HCT116 (cell line): Measurements from ENCODE around the gene CKS1B. TPM values are rescaled to one million over a fixed set of nuclear protein-coding genes. Genes with fewer than 3 reads are reported as not detected.

Source experiments
- ATAC-seq: fragments of 200-7000 bp; cut with Tn5 transposase; 2 replicates; pipeline ENCODE4 v1.9.1; 2020; ENCODE audit warnings: mild to moderate bottlenecking, moderate library complexity
- BruUV-seq: library from RNA; stranded (reverse); fragments of 400-500 nt; replicated peaks from 2 replicates; lab custom pipeline; 2021; lab: Mats Ljungman, UMichigan
- CTCF ChIA-PET: fragments of 300-600 bp; sonication (Branson Sonifier 250); formaldehyde crosslinking; loops from one replicate; lab custom pipeline; 2021; ENCODE audit warnings: antibody characterized with exemption; lab: Charles Lee
- POLR2A ChIA-PET: fragments of 300-600, 350-600 bp; sonication (Branson Sonifier 250); formaldehyde crosslinking; loops from one replicate; lab custom pipeline; 2021; ENCODE audit warnings: antibody characterized with exemption; lab: Charles Lee
- RAD21 ChIA-PET, 2 experiments: fragments of 300-600 bp; sonication (Branson Sonifier 250); formaldehyde crosslinking; loops; one replicate each; lab custom pipeline; 2023; ENCODE audit warnings: low total read pairs in 2 of 2; ENCODE audit not compliant: uncharacterized antibody in 2 of 2, unreplicated experiment in 2 of 2, low non-redundant PET in 1 of 2; lab: Charles Lee
- DNase-seq: peaks from one replicate; pipeline ENCODE4 v3.0.0-alpha.2; 2010; ENCODE audit warnings: low read depth, low spot score
- H2AFZ ChIP-seq: fragments of 200-600 bp; shearing (Covaris generic), sonication (generic); 2 replicates; pipeline ENCODE4 v1.6.1; 2017; ENCODE audit warnings: low read depth, mixed run types, mixed read lengths, antibody characterized with exemption, low read length; ENCODE audit not compliant: poor library complexity, severe bottlenecking
- H3K27ac ChIP-seq: 2 replicates; pipeline ENCODE4 v1.5.1; 2012; ENCODE audit warnings: low read depth, low read length
- H3K27me3 ChIP-seq: fragments of 200-600 bp; sonication (generic); 2 replicates; pipeline ENCODE4 v1.6.1; 2016; ENCODE audit warnings: mixed run types, low read length, mixed read lengths; ENCODE audit not compliant: insufficient read depth
- H3K36me3 ChIP-seq, 2 experiments: fragments of 200-500 bp in 1 of 2; fragments of 200-600 bp in 1 of 2; sonication (Bioruptor generic) in 1 of 2; sonication (generic) in 1 of 2; 2 replicates each; pipeline versions ENCODE4 v1.5.1 to v1.6.1; 2014 to 2016; ENCODE audit warnings: low read length in 2 of 2, inconsistent platforms in 1 of 2, mixed read lengths in 1 of 2, mixed run types in 1 of 2; ENCODE audit not compliant: insufficient read depth in 2 of 2, control insufficient read depth in 1 of 2
- H3K4me1 ChIP-seq, 2 experiments: fragments of 200-600 bp in 1 of 2; sonication (generic) in 1 of 2; 2 replicates each; pipeline versions ENCODE4 v1.5.1 to v1.6.1; 2012 to 2017; ENCODE audit warnings: low read length in 2 of 2, inconsistent platforms in 1 of 2, mild to moderate bottlenecking in 1 of 2, mixed read lengths in 1 of 2, mixed run types in 1 of 2, moderate library complexity in 1 of 2; ENCODE audit not compliant: insufficient read depth in 2 of 2, control insufficient read depth in 1 of 2
- H3K4me2 ChIP-seq: fragments of 200-600 bp; sonication (generic); 2 replicates; pipeline ENCODE4 v1.6.1; 2017; ENCODE audit warnings: mixed run types, low read length, mixed read lengths
- H3K4me3 ChIP-seq, 2 experiments: fragments of 200-600 bp in 1 of 2; sonication (generic) in 1 of 2; replicated peaks in 1 of 2; 2 replicates each; pipeline ENCODE4 v1.5.1; 2011 to 2016; ENCODE audit warnings: low read length in 2 of 2, control low read depth in 1 of 2, low read depth in 1 of 2, mild to moderate bottlenecking in 1 of 2, mixed read lengths in 1 of 2, mixed run types in 1 of 2
- H3K79me2 ChIP-seq: fragments of 200-600 bp; sonication (generic); 2 replicates; pipeline ENCODE4 v1.6.1; 2017; ENCODE audit warnings: mild to moderate bottlenecking, mixed run types, low read length, moderate library complexity, mixed read lengths; ENCODE audit not compliant: insufficient read depth
- H3K9ac ChIP-seq: fragments of 200-600 bp; sonication (generic); 2 replicates; pipeline ENCODE4 v1.6.1; 2016; ENCODE audit warnings: low read length, mixed read lengths
- H3K9me2 ChIP-seq: fragments of 200-600 bp; sonication (generic), shearing (Covaris generic); 2 replicates; pipeline ENCODE4 v1.6.1; 2017; ENCODE audit warnings: mixed run types, mild to moderate bottlenecking, moderate library complexity; ENCODE audit not compliant: insufficient read depth
- H3K9me3 ChIP-seq, 2 experiments: fragments of 200-500 bp in 1 of 2; fragments of 200-600 bp in 1 of 2; sonication (Bioruptor generic) in 1 of 2; sonication (generic) in 1 of 2; 2 replicates each; pipeline ENCODE4 v1.6.1; 2014 to 2017; ENCODE audit warnings: low read length in 2 of 2, mixed read lengths in 2 of 2, inconsistent platforms in 1 of 2, low read depth in 1 of 2, mild to moderate bottlenecking in 1 of 2, mixed run types in 1 of 2, moderate library complexity in 1 of 2; ENCODE audit not compliant: control insufficient read depth in 1 of 2, insufficient read depth in 1 of 2
- H4K20me1 ChIP-seq: fragments of 200-600 bp; sonication (generic), shearing (Covaris generic); 2 replicates; pipeline ENCODE4 v1.6.1; 2017; ENCODE audit warnings: mixed run types, mild to moderate bottlenecking, moderate library complexity; ENCODE audit not compliant: insufficient read depth
- CEBPB ChIP-seq: IDR thresholded peaks from 2 replicates; pipeline ENCODE4 v1.6.1; 2012; ENCODE audit warnings: low read depth
- CTCF ChIP-seq, 3 experiments: fragments of 200-600 bp in 1 of 3; sonication (generic) in 1 of 3; IDR thresholded peaks in 2 of 3; conservative IDR thresholded peaks in 1 of 3; 2 replicates each; pipeline ENCODE4 v1.5.1; 2012 to 2017; ENCODE audit warnings: low read depth in 2 of 3, low read length in 2 of 3, antibody characterized with exemption in 1 of 3, borderline replicate concordance in 1 of 3, control low read depth in 1 of 3, mild to moderate bottlenecking in 1 of 3, mixed read lengths in 1 of 3, mixed run types in 1 of 3, moderate library complexity in 1 of 3; ENCODE audit not compliant: insufficient read depth in 1 of 3
- EGR1 ChIP-seq: IDR thresholded peaks from 2 replicates; pipeline ENCODE4 v1.6.1; 2012; ENCODE audit warnings: low read depth
- ELF1 ChIP-seq: IDR thresholded peaks from 2 replicates; pipeline ENCODE4 v1.6.1; 2012; ENCODE audit warnings: low read depth, borderline replicate concordance
- EZH2phosphoT487 ChIP-seq: fragments of 200-600 bp; IDR thresholded peaks from 2 replicates; pipeline ENCODE4 v1.6.1; 2018; ENCODE audit warnings: antibody characterized with exemption, borderline replicate concordance
- FOSL1 ChIP-seq: IDR thresholded peaks from 2 replicates; pipeline ENCODE4 v1.6.1; 2012; ENCODE audit warnings: low read depth
- POLR2A ChIP-seq: IDR thresholded peaks from 2 replicates; pipeline ENCODE4 v1.7.0; 2011; ENCODE audit warnings: borderline replicate concordance; ENCODE audit not compliant: insufficient read depth, insufficient read length; ENCODE audit errors: extremely low read depth
- POLR2AphosphoS5 ChIP-seq: IDR thresholded peaks from 2 replicates; pipeline ENCODE4 v1.6.1; 2011; ENCODE audit warnings: mild to moderate bottlenecking, low read depth, low read length, moderate library complexity
- RAD21 ChIP-seq: IDR thresholded peaks from 2 replicates; pipeline ENCODE4 v1.6.1; 2012; ENCODE audit warnings: low read depth, mild to moderate bottlenecking
- SIN3A ChIP-seq: IDR thresholded peaks from 2 replicates; pipeline ENCODE4 v1.6.1; 2012; ENCODE audit warnings: low read depth
- SRF ChIP-seq: IDR thresholded peaks from 2 replicates; pipeline ENCODE4 v1.6.1; 2012; ENCODE audit warnings: low read depth
- TCF7L2 ChIP-seq: IDR thresholded peaks from 2 replicates; pipeline ENCODE4 v1.7.0; 2011; ENCODE audit warnings: borderline replicate concordance, inconsistent platforms; ENCODE audit not compliant: insufficient read depth, insufficient read length; ENCODE audit errors: extremely low read depth
- ZFX ChIP-seq: fragments of 450-650 bp; IDR thresholded peaks from 2 replicates; pipeline ENCODE4 v1.6.1; 2017
- ZNF274 ChIP-seq: fragments of 200-500 bp; sonication (Bioruptor generic); IDR thresholded peaks from 2 replicates; pipeline ENCODE4 v1.6.1; 2014; ENCODE audit warnings: mild to moderate bottlenecking, low read depth, low read length, inconsistent platforms
- intact Hi-C: fragments of 100-400 bp; cut with micrococcal nuclease; formaldehyde crosslinking; loops from 2 replicates; pipeline ENCODE4 v1.10.0; 2022
- total RNA-seq: library from RNA; stranded (reverse); gene quantifications from one replicate; pipeline ENCODE4 v1.2.1, GENCODE V29; 2021; ENCODE audit not compliant: unreplicated experiment
- TF ChIP-seq, protein P1 (sequence below): IDR thresholded peaks from 2 replicates; pipeline ENCODE4 v1.6.1; 2012; ENCODE audit warnings: low read depth
- TF ChIP-seq, protein P2 (sequence below): IDR thresholded peaks from 2 replicates; pipeline ENCODE4 v1.6.1; 2011; ENCODE audit warnings: mild to moderate bottlenecking, low read length, moderate library complexity; ENCODE audit not compliant: insufficient replicate concordance; ENCODE audit errors: extremely low read depth

Gene CKS1B
- total RNA-seq, 1 experiment from 2014 or later = 229 TPM

- TF ChIP-seq EGR1 (no peak), TCF7L2 (no peak), CEBPB (no peak), RAD21 (no peak), ZFX (no peak), FOSL1 (no peak), ELF1 (no peak), SRF (no peak), CTCF (IDR thresholded peaks at IDR 0.05 in 2 of 3, conservative IDR thresholded peaks at IDR 0.05 in 1 of 3; ENCODE audit: borderline replicate concordance in 1 of 3, insufficient read depth in 1 of 3, low read depth in 2 of 3, low read length in 2 of 3) (no peak), EZH2phosphoT487 (no peak), POLR2AphosphoS5 (no peak), SIN3A (no peak), ZNF274 (no peak), POLR2A (no peak)
- TF ChIP-seq, protein P1, sequence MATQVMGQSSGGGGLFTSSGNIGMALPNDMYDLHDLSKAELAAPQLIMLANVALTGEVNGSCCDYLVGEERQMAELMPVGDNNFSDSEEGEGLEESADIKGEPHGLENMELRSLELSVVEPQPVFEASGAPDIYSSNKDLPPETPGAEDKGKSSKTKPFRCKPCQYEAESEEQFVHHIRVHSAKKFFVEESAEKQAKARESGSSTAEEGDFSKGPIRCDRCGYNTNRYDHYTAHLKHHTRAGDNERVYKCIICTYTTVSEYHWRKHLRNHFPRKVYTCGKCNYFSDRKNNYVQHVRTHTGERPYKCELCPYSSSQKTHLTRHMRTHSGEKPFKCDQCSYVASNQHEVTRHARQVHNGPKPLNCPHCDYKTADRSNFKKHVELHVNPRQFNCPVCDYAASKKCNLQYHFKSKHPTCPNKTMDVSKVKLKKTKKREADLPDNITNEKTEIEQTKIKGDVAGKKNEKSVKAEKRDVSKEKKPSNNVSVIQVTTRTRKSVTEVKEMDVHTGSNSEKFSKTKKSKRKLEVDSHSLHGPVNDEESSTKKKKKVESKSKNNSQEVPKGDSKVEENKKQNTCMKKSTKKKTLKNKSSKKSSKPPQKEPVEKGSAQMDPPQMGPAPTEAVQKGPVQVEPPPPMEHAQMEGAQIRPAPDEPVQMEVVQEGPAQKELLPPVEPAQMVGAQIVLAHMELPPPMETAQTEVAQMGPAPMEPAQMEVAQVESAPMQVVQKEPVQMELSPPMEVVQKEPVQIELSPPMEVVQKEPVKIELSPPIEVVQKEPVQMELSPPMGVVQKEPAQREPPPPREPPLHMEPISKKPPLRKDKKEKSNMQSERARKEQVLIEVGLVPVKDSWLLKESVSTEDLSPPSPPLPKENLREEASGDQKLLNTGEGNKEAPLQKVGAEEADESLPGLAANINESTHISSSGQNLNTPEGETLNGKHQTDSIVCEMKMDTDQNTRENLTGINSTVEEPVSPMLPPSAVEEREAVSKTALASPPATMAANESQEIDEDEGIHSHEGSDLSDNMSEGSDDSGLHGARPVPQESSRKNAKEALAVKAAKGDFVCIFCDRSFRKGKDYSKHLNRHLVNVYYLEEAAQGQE = no peak
- TF ChIP-seq, protein P2, sequence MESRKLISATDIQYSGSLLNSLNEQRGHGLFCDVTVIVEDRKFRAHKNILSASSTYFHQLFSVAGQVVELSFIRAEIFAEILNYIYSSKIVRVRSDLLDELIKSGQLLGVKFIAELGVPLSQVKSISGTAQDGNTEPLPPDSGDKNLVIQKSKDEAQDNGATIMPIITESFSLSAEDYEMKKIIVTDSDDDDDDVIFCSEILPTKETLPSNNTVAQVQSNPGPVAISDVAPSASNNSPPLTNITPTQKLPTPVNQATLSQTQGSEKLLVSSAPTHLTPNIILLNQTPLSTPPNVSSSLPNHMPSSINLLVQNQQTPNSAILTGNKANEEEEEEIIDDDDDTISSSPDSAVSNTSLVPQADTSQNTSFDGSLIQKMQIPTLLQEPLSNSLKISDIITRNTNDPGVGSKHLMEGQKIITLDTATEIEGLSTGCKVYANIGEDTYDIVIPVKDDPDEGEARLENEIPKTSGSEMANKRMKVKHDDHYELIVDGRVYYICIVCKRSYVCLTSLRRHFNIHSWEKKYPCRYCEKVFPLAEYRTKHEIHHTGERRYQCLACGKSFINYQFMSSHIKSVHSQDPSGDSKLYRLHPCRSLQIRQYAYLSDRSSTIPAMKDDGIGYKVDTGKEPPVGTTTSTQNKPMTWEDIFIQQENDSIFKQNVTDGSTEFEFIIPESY = no peak
- no peaks in the 10 kb centered on the region for H4K20me1 ChIP-seq
- H3K36me3 ChIP-seq = no peaks in the 10 kb centered on the region
- H3K79me2 ChIP-seq = no peaks in the 10 kb centered on the region
- ChIA-PET RAD21 (no interaction called here), CTCF (interaction anchor here (0.7 kb wide), 1 partner anchor 130 kb away, joined by 3 read pairs; no protein-coding TSS in a partner anchor), POLR2A (interaction anchor here (1.1 kb wide), 1 partner anchor 9 kb away, joined by 4 read pairs; no protein-coding TSS in a partner anchor)
- H3K9me3 ChIP-seq = no peaks in the 10 kb centered on the region
- no peak overlapping the region for H2AFZ ChIP-seq
- H3K27ac ChIP-seq = no peak overlapping the region
- peaks cover 30 to 58% of the 10 kb centered on the region in 2 experiments for H3K4me1 ChIP-seq
- intact Hi-C loops = no loop called here
- no peak for ATAC-seq
- H3K4me2 ChIP-seq = no peak overlapping the region
- no peak for DNase-seq
- H3K27me3 ChIP-seq = no peaks in the 10 kb centered on the region
- no peak overlapping the region for H3K9ac ChIP-seq
- no peak overlapping the region for H3K4me3 ChIP-seq
- H3K9me2 ChIP-seq = no peaks in the 10 kb centered on the region
- BruUV-seq = no TSS peak
Observed at GRCh38 chr1:154934358-154934948, 40.0 kb upstream of the CKS1B start.
